Skeletal muscle satellite cell (primary cell): ENCODE measurements around the gene SPATA20.

ENCODE experiments used
- H3K27me3 ChIP-seq: 2 replicates; pipeline ENCODE4 v1.7.0; 2013; ENCODE audit warnings: low read length; ENCODE audit not compliant: control insufficient read depth, insufficient read depth
- H3K36me3 ChIP-seq: 2 replicates; pipeline ENCODE4 v1.7.0; 2013; ENCODE audit warnings: mild to moderate bottlenecking, control low read depth, low read length; ENCODE audit not compliant: insufficient read depth
- H3K4me1 ChIP-seq: 2 replicates; pipeline ENCODE4 v1.7.0; 2013; ENCODE audit warnings: low read length; ENCODE audit not compliant: control insufficient read depth, insufficient read depth
- H3K4me2 ChIP-seq: 2 replicates; pipeline ENCODE4 v1.7.0; 2013; ENCODE audit warnings: mild to moderate bottlenecking, low read length
- H3K4me3 ChIP-seq: 2 replicates; pipeline ENCODE4 v1.7.0; 2013; ENCODE audit warnings: low read length
- H3K9ac ChIP-seq: 2 replicates; pipeline ENCODE4 v1.7.0; 2013; ENCODE audit warnings: mild to moderate bottlenecking, low read depth, low read length, moderate library complexity
- H3K9me3 ChIP-seq: replicated peaks from 2 replicates; pipeline ENCODE4 v1.7.0; 2013; ENCODE audit warnings: mild to moderate bottlenecking, control low read depth, low read length

Gene SPATA20

GRCh38 chr17:50596191-50597037 lies 49.4 kb downstream of the SPATA20 start:
- Histone ChIP-seq H3K27me3 (peaks cover 12% of the 10 kb centered on the region), H3K9me3 (no peaks in the 10 kb centered on the region), H3K4me3 (no peak overlapping the region), H3K4me1 (no peaks in the 10 kb centered on the region), H3K36me3 (no peaks in the 10 kb centered on the region), H3K9ac (no peak overlapping the region), H3K4me2 (no peak overlapping the region)

DNA sequence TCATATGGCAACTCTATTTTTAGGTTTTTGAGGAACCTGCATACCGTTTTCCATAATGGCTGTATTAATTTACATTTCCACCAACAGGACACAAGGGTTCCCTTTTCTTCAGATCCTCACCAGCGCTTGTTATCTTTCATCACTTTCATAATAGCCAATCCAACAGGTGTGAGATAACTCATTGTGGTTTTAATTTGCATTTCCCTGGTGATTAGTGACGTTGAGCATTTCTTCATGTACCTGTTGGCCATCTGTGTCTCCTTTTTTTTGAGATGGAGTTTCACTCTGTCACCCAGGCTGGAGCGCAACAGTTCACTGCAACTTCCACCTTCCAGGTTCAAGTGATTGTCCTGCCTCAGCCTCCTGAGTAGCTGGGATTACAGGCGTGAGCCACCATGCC lies 51.5 kb downstream of the SPATA20 start:
- Histone ChIP-seq H3K36me3 (no peaks in the 10 kb centered on the region), H3K9ac (no peak overlapping the region), H3K9me3 (no peaks in the 10 kb centered on the region), H3K4me2 (no peak overlapping the region), H3K4me3 (no peak overlapping the region), H3K27me3 (peaks cover 7% of the 10 kb centered on the region), H3K4me1 (no peaks in the 10 kb centered on the region)

GRCh38 chr17:50599606-50600005 lies 52.6 kb downstream of the SPATA20 start:
- Histone ChIP-seq H3K9me3 (no peaks in the 10 kb centered on the region), H3K4me1 (peaks cover 3% of the 10 kb centered on the region), H3K27me3 (peaks cover 19% of the 10 kb centered on the region), H3K36me3 (no peaks in the 10 kb centered on the region), H3K4me2 (no peak overlapping the region), H3K9ac (no peak overlapping the region), H3K4me3 (no peak overlapping the region)

- no peak overlapping the region for H3K4me3 ChIP-seq
Observed at GRCh38 chr17:50601823-50602375, 54.9 kb downstream of the SPATA20 start.

GRCh38 chr17:50602836-50603235 lies 55.9 kb downstream of the SPATA20 start:
- peaks cover 6% of the 10 kb centered on the region for H3K4me1 ChIP-seq
- no peak overlapping the region for H3K9ac ChIP-seq
- H3K4me3 ChIP-seq, result no peak overlapping the region
- H3K9me3 ChIP-seq, result no peaks in the 10 kb centered on the region
- no peaks in the 10 kb centered on the region for H3K36me3 ChIP-seq
- no peak overlapping the region for H3K4me2 ChIP-seq
- peaks cover 44% of the 10 kb centered on the region for H3K27me3 ChIP-seq

More at GRCh38 chr17:50601823-50602375, 54.9 kb downstream of the SPATA20 start:
- H3K9ac ChIP-seq, result no peak overlapping the region
- no peaks in the 10 kb centered on the region for H3K36me3 ChIP-seq
- H3K4me2 ChIP-seq, result no peak overlapping the region
- H3K9me3 ChIP-seq, result no peaks in the 10 kb centered on the region
- H3K27me3 ChIP-seq, result peaks cover 37% of the 10 kb centered on the region
- peaks cover 6% of the 10 kb centered on the region for H3K4me1 ChIP-seq

DNA sequence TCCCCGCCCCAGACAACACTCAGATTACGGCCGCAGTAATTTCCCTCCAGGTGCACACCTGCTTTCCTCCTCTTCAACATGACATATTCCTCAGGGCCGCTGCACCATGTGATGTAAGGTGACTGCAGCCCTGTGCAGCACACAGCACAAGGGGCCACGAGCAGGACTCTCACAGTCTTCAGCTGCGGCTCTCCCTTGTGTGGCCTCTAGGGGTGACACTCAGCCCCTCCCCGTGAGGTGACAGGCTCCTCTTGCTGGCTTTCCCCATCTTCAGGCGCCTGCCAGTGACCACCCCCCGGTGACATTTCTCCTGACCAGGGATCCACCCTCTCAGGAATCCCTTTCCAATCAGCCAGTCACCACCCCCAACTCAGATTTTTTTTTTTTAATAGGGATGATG lies 56.4 kb downstream of the SPATA20 start:
- no peak overlapping the region for H3K9ac ChIP-seq
- H3K27me3 ChIP-seq, result peaks cover 44% of the 10 kb centered on the region
- H3K4me2 ChIP-seq, result no peak overlapping the region
- H3K9me3 ChIP-seq, result no peaks in the 10 kb centered on the region
- no peaks in the 10 kb centered on the region for H3K36me3 ChIP-seq
- no peak overlapping the region for H3K4me3 ChIP-seq
- H3K4me1 ChIP-seq, result peaks cover 6% of the 10 kb centered on the region

DNA sequence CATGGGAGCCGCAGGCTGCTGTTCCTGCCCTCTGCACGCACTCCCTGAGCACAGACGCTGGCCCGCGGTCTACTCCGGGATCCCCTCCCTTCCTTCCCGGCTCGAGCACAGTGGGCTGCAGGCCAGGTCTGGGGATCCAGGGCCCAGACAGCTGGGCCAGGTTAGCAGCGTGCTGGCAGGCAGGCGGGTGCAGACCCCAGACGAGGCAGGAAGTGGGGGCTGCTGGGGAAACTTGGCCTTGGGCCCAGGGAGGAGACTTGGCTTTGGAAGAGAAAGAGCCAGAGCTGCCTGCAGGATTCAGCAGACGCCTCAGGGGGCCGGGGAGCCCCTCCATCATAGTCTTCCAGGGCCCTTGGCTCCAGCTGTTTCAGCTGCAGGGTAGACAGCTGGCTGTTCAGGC lies 57.5 kb downstream of the SPATA20 start:
- Histone ChIP-seq H3K27me3 (peaks cover 51% of the 10 kb centered on the region), H3K4me1 (peaks cover 6% of the 10 kb centered on the region), H3K9ac (no peak overlapping the region)

DNA sequence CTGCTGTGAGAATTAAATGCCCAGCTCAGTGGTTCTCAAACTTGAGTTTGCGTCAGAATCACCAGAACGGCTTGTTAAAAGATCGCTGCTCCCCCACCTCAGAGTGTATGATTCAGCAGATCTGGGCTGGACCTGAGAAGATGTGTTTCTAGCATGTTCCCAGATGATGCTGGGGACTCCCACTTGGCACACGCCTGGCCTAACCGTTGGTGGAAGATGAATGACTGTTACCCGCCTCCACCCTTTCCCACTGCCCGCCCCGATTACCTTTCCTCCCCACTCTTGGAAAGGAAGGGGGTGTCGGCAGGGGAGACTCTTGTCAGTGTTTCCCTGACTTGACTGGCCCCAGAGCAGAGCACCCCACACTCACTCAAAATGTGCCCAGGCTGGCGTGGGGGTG lies 58.5 kb downstream of the SPATA20 start:
- no peaks in the 10 kb centered on the region for H3K9me3 ChIP-seq
- H3K4me1 ChIP-seq, result peaks cover 6% of the 10 kb centered on the region
- H3K36me3 ChIP-seq, result no peaks in the 10 kb centered on the region
- no peak overlapping the region for H3K4me3 ChIP-seq
- H3K27me3 ChIP-seq, result peaks cover 53% of the 10 kb centered on the region
- no peak overlapping the region for H3K9ac ChIP-seq
- H3K4me2 ChIP-seq, result no peak overlapping the region

More for the DNA sequence above, 57.5 kb downstream of the SPATA20 start:
- Histone ChIP-seq H3K9me3 (no peaks in the 10 kb centered on the region), H3K4me2 (peak overlapping the region; percentile 47), H3K4me3 (no peak overlapping the region), H3K36me3 (no peaks in the 10 kb centered on the region)
